SK-N-SH treated with all-trans-retinoic acid at 6 μM for 48 hours (cell line): Measurements from ENCODE around the gene DENND1A.

ENCODE experiments used
- CREB5 ChIP-seq: fragments of 250-450 bp; sonication (Bioruptor Pico); IDR thresholded peaks from 2 replicates; pipeline ENCODE4 v1.5.1; 2020; ENCODE audit warnings: low read depth, mild to moderate bottlenecking, moderate library complexity
- GLIS3 ChIP-seq: fragments of 250-450 bp; sonication (Bioruptor Pico); IDR thresholded peaks from 2 replicates; pipeline ENCODE4 v1.5.0; 2020; ENCODE audit warnings: mild to moderate bottlenecking, moderate library complexity
- TF ChIP-seq, protein P1 (sequence below): fragments of 250-450 bp; sonication (Bioruptor Pico); IDR thresholded peaks from 2 replicates; pipeline ENCODE4 v1.5.1; 2021; ENCODE audit warnings: mild to moderate bottlenecking, moderate library complexity

DNA sequence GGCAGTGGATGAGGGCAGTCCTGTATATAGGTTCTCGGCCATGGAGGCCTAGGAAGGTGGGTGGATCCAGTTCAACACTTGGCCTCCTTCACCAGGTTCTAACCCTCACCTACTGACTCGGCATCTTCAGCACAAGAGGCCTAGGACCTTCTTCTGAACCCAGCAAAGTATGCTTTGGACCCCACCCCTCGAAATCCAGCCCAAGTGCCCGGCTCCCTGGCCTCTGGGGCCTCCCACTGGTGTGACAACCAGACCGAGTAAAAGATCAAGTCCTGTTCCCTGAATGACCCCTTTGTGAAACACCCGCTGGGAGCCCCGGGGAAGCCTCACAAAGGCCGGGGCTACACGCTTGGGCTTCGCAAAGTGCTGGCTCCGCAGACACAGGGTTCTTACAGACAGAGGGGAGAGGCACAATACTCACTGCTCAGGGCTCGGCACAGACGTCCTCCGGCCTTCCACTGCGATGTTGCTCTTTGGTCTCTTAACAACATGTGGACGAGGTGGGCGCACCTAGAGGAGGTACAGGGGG is 526.9 kb downstream of the DENND1A start:
- TF ChIP-seq CREB5 (CRISPR knock-in tag) (no peak), GLIS3 (CRISPR knock-in tag) (no peak)
- TF ChIP-seq, protein P1, sequence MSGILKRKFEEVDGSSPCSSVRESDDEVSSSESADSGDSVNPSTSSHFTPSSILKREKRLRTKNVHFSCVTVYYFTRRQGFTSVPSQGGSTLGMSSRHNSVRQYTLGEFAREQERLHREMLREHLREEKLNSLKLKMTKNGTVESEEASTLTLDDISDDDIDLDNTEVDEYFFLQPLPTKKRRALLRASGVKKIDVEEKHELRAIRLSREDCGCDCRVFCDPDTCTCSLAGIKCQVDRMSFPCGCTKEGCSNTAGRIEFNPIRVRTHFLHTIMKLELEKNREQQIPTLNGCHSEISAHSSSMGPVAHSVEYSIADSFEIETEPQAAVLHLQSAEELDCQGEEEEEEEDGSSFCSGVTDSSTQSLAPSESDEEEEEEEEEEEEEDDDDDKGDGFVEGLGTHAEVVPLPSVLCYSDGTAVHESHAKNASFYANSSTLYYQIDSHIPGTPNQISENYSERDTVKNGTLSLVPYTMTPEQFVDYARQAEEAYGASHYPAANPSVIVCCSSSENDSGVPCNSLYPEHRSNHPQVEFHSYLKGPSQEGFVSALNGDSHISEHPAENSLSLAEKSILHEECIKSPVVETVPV (CRISPR knock-in tag) = no peak
